GM12873 (cell line): Measurements from ENCODE around the gene P2RX3.

ENCODE experiments used
- CTCF ChIP-seq: IDR thresholded peaks from 2 replicates; pipeline ENCODE4 v1.5.1; 2012; ENCODE audit warnings: low read depth, mild to moderate bottlenecking, moderate library complexity, low read length, control low read depth; ENCODE audit not compliant: insufficient read depth; ENCODE audit errors: missing control alignments

P2RX3 gene

DNA sequence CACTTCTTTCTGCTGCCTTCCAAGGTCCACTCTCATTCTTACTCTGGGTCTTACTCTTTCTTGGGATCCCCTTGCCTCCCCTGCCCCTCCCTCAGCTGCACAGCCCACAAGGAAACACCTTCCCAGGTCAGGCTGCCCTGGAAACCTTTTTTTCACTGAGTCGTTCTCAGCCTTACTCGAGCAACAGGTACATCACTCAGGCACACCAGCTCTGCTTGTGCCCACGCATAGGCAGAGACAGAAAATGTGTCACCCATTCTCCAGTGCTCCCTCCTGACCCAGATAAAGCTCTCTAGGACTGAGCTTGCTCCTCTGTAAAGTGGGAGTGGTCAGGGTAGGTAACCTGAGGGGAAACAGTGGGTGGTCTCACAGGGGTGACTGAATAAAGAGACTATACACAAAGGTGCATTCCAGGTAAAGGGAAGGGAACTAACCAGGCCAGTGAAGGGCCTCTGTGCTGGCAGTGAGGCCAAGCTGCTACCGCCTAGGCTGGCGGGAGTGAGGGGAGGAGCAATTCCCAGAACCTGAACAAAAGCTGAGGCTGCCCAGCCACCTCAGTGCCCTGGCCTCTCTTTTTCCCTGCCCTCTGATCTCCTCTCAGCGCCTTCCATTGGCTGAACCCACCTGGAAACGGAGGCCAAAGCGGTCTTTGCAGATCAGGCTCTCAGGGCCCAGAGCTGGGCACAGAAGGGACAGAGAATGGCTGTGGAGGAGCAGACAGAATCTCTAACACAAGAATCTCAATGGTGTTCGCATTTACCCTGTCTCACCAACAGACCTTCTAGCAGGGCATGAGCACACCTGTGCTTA is 26.9 kb downstream of the P2RX3 start:
- no peak for TF ChIP-seq CTCF

DNA sequence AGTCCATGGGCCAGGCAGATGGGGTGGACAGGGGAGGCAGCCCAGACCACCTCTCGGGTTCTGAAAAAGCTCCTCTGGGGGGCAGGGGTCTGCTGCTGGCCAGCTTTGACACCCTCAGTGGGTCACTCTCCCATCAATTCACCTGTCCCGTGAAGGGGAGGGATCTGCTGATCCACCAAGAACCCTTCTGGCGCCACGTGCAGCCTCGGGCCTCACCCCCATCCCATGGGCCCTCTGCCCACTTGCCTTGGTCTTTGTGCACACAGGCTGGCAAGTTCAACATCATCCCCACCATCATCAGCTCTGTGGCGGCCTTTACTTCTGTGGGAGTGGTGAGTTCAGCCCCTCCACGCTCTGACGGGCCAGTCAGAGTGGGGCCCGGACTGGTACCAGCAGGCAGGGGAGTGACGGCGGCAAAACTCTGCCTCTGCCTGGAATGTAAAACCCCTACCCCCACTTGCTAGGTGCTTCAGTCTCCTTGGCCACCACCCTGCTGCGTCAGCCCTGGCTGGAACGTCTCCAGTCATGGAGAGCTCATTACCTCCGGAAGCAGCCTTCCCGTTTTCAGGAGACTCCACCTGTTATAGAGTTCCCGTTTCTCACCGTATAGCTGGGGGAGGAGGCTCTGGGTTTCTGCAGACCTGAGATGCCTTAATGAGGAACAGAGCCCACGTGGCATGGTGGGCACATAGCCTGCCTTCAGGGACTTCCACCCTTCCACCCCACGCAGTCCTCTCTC is 30.1 kb downstream of the P2RX3 start:
- no peak for TF ChIP-seq CTCF

GRCh38 chr11:57368845-57369232 is 30.7 kb downstream of the P2RX3 start:
- no peak for TF ChIP-seq CTCF

GRCh38 chr11:57370251-57370650 is 32.1 kb downstream of the P2RX3 start:
- no peak for TF ChIP-seq CTCF

DNA sequence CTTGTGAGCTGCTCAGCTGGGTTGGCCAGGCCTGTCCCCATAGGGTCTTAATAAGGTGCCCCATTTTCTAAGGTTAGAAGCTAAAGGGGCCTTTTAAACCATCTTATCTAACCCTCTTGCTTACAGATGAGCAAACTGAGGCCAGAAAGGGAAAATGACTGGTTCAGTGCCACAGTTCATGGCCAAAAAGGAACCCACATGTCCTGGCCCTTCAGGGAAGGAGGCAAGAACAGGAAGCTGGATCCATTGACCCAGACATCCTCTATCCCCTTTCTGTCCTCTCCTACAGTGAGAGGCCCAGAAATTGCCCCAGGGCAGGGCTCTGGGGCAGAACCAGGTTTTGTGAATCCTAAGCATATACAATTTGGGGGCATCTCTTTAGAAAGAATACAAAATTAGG is 32.8 kb downstream of the P2RX3 start:
- TF ChIP-seq CTCF, result no peak

DNA sequence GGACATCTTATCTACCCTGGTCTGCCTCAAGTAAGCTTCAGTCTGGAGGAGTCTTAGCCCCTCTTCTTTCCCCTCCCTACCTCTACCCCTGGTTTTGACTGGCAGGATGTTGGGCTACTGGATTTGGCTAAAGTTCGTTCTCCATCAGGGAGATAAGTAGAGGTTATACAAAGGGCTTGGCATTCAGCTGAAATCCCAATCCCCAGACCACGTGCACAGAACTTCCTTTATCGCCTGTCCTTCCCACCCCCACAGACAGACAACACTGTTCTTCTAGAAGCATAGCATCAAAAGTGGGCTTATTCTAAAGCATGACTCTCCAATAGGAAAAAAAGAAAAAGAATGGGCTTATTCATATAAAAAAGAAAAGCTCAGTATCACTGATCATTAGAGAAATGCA is 35.0 kb downstream of the P2RX3 start:
- no peak for TF ChIP-seq CTCF

- TF ChIP-seq CTCF, result no peak
These were observed 36.8 kb downstream of the P2RX3 start for GRCh38 chr11:57374966-57375365.
